HepG2 (cell line): Measurements from ENCODE around the gene NXPE4.

Source experiments
- ATF2 ChIP-seq: sonication (generic); formaldehyde crosslinking; IDR thresholded peaks from 2 replicates; pipeline ENCODE4 v1.4.0; 2020; ENCODE audit warnings: missing genetic modification reagents
- CBFB ChIP-seq: sonication (generic); formaldehyde crosslinking; IDR thresholded peaks from 2 replicates; pipeline ENCODE4 v1.4.0; 2020; ENCODE audit warnings: missing genetic modification reagents
- NR3C1 ChIP-seq: sonication (generic); formaldehyde crosslinking; IDR thresholded peaks from 2 replicates; pipeline ENCODE4 v1.4.0; 2020; ENCODE audit warnings: missing genetic modification reagents
- POLR2A ChIP-seq, 2 experiments: IDR thresholded peaks; 2 replicates each; pipeline ENCODE4 v1.6.1; 2011; ENCODE audit warnings: low read depth in 2 of 2, low read length in 2 of 2, mild to moderate bottlenecking in 1 of 2, moderate library complexity in 1 of 2; ENCODE audit not compliant: insufficient read depth in 1 of 2
- SAP130 ChIP-seq: IDR thresholded peaks from 2 replicates; pipeline ENCODE4 v1.6.1; 2016; ENCODE audit warnings: low read depth
- SUZ12 ChIP-seq: fragments of 150-350 bp; IDR thresholded peaks from 2 replicates; pipeline ENCODE4 v1.6.1; 2014; ENCODE audit warnings: low read depth, low read length
- ZBTB10 ChIP-seq: sonication (generic); formaldehyde crosslinking; IDR thresholded peaks from 2 replicates; pipeline ENCODE4 v1.4.0; 2020; ENCODE audit warnings: missing genetic modification reagents, borderline replicate concordance
- ZNF329 ChIP-seq: sonication (generic); formaldehyde crosslinking; IDR thresholded peaks from 2 replicates; pipeline ENCODE4 v1.9.0; 2021; ENCODE audit warnings: low read depth, mild to moderate bottlenecking, missing genetic modification reagents
- ZNF367 ChIP-seq: sonication (generic); formaldehyde crosslinking; IDR thresholded peaks from 2 replicates; pipeline ENCODE4 v1.4.0; 2020; ENCODE audit warnings: missing genetic modification reagents, borderline replicate concordance
- ZNF619 ChIP-seq: sonication (generic); formaldehyde crosslinking; IDR thresholded peaks from 2 replicates; pipeline ENCODE4 v1.4.0; 2020; ENCODE audit warnings: mild to moderate bottlenecking, missing genetic modification reagents

GRCh38 chr11:114616516-114616915 is 20.9 kb upstream of the NXPE4 start:
- TF ChIP-seq ZNF329 (CRISPR knock-in tag) (no peak), CBFB (CRISPR knock-in tag) (no peak), ATF2 (CRISPR knock-in tag) (no peak), POLR2A (IDR thresholded peaks at IDR 0.05; ENCODE audit: insufficient read depth in 1 of 2, low read depth in 2 of 2, low read length in 2 of 2) (no peak), ZBTB10 (CRISPR knock-in tag) (no peak), ZNF367 (CRISPR knock-in tag) (no peak), ZNF619 (CRISPR knock-in tag) (no peak), NR3C1 (CRISPR knock-in tag) (no peak), SUZ12 (no peak), SAP130 (no peak)
